NK-92 treated with Interleukin-12 subunit alpha and Interleukin-12 subunit beta, amount 100 ng/mL, for 24 hours (cell line): ENCODE data around the gene B3GALT6.

Experiments
- DNase-seq: peaks from one replicate; lab custom pipeline; 2025; lab: John Stamatoyannopoulos, UW

The B3GALT6 gene

GRCh38 chr1:1262758-1263157, 30.7 kb downstream of the B3GALT6 start:
- no peak for DNase-seq

DNA sequence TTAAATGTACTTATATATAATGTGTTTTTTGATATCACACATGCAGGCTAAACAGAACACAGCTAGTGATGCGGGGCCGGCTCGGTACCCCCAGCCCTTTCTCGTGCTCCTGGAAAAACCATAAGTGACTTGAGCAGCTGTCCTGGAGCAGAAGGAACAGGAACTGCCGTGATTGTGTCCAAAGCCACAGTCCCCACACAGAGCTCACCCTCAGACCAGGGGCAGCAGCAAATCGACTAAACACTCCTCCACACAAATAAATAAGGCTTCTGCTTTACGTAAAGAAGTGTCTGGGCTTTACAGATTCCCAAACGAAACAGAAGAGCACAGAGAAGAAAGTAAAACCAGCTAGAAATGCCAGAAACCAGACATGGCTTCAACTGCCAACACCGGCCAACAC, 32.0 kb downstream of the B3GALT6 start:
- no peak for DNase-seq

- DNase-seq, result no peak
Observed at GRCh38 chr1:1264868-1265272, 32.8 kb downstream of the B3GALT6 start.

GRCh38 chr1:1267488-1268283, 35.6 kb downstream of the B3GALT6 start:
- DNase-seq, result no peak

GRCh38 chr1:1268284-1268682, 36.2 kb downstream of the B3GALT6 start:
- no peak for DNase-seq

DNA sequence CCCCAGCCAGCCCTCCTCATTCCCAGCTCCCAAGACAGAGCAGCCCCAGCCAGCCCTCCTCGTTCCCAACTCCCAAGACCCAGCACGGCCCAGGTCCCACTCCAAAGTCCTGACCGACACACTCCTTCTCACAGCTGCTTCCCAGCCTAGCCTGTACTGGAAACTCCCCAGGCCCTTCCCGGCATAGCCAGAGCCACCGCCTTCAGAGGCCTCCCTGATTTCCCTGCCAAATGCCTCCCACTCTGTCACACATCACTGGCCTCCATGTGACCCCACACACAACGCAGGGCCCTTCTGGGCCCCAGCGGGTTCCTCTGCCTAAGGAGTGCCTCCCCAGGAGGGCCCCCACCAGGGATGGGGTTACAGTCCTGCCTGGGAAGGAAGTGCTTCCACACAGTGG, 38.8 kb downstream of the B3GALT6 start:
- no peak for DNase-seq

- DNase-seq, result no peak
Observed at GRCh38 chr1:1272341-1273208, 40.5 kb downstream of the B3GALT6 start.

- DNase-seq, result no peak
Observed at GRCh38 chr1:1273209-1273511, 41.1 kb downstream of the B3GALT6 start.

GRCh38 chr1:1273512-1274298, 41.7 kb downstream of the B3GALT6 start, which contains the start of gene UBE2J2:
Gene UBE2J2, minus strand, starts transcription at chr1:1273854. Its CDS starts 5,862 bp downstream, at chr1:1267992.
- DNase-seq, result peak; percentile 90

DNA sequence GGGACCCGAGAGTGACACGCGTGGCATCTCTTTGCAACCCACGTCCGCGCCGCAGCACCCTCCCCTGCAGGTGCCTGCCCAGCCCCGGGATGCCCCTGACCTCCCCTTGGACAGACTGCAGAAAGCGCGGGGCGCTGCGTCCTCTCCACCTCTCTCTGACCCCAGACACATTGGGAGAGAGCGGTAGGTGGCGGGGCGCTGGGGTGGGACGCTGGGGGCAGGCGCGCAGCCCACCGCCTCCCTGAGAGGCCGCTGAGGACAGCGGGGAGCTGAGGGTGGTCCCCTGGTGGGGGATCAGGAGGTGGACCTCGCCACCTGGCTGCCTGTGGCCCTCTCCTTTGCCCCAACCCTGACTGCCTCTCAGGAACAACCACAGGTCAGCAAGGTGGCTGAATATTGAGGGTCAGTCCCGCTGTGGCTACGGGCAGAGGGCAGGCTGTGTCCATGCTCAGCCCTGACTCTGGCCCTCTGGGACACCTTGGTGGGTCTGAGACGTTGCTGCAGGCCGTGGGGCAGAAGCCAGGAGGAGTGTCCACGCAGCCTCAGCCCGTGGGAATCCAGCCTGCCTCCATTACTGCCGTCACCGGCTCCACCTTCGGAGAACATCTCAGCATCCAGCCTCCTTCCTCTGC, 42.4 kb downstream of the B3GALT6 start:
- no peak for DNase-seq

DNA sequence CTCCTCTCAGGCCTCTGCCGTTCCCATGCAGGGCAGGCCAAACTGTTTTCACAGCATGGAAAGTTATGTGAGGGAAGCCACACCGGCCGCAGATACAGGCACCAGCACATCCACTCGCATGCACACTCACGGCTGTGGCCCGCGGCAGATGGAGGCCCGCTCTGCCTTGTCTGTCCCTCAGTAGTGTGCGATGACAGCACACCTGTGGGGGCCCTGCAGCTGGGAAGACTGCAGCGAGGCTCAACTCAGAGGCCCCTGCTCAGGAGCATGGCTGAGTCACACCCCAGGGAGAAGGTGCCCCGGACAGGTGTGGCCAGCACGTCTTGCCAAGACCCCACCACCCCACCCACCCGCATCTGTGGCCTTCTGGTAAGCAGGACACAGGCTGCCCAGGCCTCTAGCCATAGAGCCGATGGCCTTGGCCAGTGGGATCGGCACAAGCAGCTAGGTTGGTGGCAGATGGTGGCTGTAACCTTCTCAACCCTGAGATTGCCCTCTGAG, 42.9 kb downstream of the B3GALT6 start:
- no peak for DNase-seq

DNA sequence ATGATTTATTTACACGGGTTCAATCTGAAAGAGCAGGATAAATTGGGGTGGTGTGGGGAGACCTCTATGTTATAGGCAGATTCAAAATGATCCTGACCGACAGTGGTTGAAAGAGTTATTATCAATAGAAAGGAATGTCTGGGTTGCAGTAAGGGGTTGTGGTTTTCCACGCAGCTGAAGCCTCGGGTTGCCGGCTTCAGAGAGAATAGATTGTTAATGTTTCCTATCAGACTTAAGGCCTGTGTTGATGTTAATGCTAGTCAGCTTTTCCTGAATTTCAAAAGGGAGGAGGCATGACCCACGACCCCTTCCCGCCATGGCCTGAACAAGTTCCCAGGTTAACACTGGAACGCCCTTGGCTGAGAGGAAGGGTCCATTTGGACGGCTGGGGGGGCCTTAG, 43.8 kb downstream of the B3GALT6 start:
- no peak for DNase-seq

- DNase-seq, result no peak
Observed at GRCh38 chr1:1278620-1279019, 46.6 kb downstream of the B3GALT6 start.

- no peak for DNase-seq
Observed at GRCh38 chr1:1279028-1279427, 47.0 kb downstream of the B3GALT6 start.

GRCh38 chr1:1280782-1281481, 48.9 kb downstream of the B3GALT6 start:
- no peak for DNase-seq

GRCh38 chr1:1281533-1282321, 49.7 kb downstream of the B3GALT6 start:
- DNase-seq, result no peak

GRCh38 chr1:1282998-1283397, 51.0 kb downstream of the B3GALT6 start:
- DNase-seq, result no peak

DNA sequence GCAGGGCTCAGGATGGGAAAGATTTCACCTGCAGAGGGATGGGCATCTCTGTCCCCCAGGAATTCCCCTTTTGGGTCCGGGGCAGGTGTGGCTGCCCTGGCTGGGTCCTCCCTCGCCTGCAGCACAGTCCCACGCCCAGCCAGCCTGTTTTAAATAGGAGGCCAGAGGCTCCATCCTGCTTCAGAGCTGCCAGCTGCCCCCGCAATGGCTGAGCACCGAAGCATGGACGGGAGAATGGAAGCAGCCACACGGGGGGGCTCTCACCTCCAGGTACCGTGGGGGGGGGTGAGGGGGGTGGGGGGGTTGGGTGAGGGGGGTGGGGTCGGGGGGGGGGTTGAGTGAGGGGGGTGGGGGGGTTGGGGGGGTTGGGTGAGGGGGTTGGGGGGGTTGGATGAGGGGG, 51.8 kb downstream of the B3GALT6 start:
- no peak for DNase-seq
